HG02973 (cell line): ENCODE measurements around the gene NUCB2.
"Not testable (repeated sequence)": the region's sequence is repeated elsewhere in the genome, so short reads cannot be mapped to it uniquely, and the experiment has no call there.

Experiments
- ATAC-seq: cut with Tn5 transposase; IDR thresholded peaks from one replicate; pipeline ENCODE4 v1.9.1; 2021; ENCODE audit warnings: moderate library complexity; ENCODE audit not compliant: unreplicated experiment

NUCB2 gene

DNA sequence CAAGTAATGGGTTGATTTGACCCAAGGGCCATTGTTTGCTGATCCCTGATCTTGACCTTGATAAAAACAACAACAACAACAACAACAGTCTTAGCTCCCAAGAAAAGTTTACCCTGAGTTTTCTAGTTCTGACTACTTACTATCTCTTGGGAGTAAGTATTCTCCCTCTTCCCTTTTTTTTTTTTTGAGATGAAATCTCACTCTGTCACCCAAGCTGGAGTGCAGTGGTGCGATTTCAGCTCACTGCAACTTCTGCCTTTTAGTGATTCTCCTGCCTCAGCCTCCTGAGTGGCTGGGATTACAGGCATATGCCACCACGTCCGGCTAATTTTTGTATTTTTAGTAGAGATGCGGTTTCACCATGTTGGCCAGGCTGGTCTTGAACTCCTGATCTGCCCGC is 8.0 kb upstream of the NUCB2 start:
- ATAC-seq: not testable (repeated sequence)

DNA sequence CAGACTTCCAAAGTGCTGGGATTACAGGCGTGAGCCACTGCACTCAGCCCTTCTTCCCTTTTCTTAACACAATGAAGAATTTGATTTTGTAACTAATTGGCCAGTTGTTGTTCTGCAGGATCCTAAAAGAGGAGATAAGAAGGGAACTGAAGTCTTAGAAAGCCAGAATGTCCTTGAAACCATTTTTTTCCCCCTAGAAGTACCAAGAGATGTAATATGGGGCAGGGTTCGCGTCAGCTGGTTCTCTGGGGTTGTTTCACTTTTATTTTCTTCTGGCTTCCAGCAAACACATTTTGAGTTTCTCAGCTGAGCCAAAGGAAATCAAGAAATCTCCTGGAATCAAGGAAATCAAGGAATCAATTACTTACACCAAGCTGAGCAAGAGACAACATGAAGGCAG is 7.6 kb upstream of the NUCB2 start:
- ATAC-seq: no peak

- no peak for ATAC-seq
Measured at GRCh38 chr11:17272801-17273200, 3.7 kb upstream of the NUCB2 start.

GRCh38 chr11:17273211-17273610 is 3.3 kb upstream of the NUCB2 start:
- ATAC-seq: no peak

- ATAC-seq: no peak
Measured at GRCh38 chr11:17273668-17274282, 2.8 kb upstream of the NUCB2 start.

- ATAC-seq: no peak
Measured at GRCh38 chr11:17275400-17276235, 921 bp upstream of the NUCB2 start.

- peak; percentile 24 for ATAC-seq
Measured at GRCh38 chr11:17277024-17277584, 565 bp downstream of the NUCB2 start.

GRCh38 chr11:17280494-17281127 is 4.1 kb downstream of the NUCB2 start:
- ATAC-seq: no peak

DNA sequence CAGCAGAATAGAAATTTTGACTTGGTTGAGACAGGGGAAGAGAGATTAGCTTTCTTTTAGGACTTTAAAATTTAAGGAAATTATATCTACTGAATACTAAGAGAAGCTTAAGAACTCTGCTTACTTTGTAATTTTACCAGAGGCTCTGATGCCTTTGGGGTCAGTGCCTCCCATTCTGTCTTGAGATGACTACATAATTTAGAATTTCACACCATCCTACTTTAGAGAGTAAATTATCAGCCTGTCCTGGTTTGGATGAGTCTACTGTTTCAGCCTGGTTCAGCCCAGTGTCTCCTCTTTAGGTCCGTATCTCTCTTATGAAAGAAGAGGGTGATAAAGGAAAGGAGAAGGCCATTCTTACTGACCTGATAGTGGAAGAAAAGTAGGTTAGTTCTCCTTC is 9.8 kb downstream of the NUCB2 start:
- ATAC-seq: no peak

GRCh38 chr11:17287058-17287457 is 10.5 kb downstream of the NUCB2 start:
- ATAC-seq: no peak

GRCh38 chr11:17291710-17292109 is 15.2 kb downstream of the NUCB2 start:
- ATAC-seq: no peak

DNA sequence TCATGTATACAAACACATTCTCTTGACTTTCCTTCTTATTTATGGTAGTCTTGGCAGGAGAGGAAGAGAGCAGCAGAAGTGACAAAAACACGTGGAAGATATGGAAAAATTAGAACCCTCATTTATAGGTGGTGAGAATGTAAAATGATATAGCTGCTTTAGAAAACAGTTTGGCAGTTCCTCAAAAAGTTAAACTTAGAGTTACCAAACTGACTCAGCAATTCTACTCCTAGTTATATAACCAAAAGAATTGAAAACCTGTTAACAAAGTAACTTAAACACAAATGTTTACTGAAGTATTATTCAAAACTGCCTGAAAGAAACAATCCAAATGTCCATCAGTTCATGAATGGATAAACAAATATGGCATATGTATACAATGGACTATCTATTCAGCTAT is 16.8 kb downstream of the NUCB2 start:
- ATAC-seq: no peak

DNA sequence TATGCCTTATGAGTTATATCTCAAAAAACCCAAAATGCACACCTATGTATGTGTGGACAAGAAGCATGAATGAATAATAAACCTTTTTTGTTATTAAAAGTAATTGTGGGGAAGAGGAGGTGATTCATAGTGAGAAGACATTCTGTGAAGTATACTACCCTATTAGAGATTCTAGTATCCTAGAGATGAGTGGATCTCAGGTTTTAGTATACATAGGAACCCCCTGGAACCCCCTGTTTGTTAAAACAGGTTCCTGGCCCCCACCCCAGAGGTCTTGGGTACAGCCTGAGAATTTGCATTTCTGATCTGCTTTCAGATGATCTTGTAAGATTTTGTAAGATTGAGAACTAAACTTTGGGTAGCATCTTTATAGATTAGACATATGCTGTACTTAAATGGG is 17.5 kb downstream of the NUCB2 start:
- peak; percentile 54 for ATAC-seq

DNA sequence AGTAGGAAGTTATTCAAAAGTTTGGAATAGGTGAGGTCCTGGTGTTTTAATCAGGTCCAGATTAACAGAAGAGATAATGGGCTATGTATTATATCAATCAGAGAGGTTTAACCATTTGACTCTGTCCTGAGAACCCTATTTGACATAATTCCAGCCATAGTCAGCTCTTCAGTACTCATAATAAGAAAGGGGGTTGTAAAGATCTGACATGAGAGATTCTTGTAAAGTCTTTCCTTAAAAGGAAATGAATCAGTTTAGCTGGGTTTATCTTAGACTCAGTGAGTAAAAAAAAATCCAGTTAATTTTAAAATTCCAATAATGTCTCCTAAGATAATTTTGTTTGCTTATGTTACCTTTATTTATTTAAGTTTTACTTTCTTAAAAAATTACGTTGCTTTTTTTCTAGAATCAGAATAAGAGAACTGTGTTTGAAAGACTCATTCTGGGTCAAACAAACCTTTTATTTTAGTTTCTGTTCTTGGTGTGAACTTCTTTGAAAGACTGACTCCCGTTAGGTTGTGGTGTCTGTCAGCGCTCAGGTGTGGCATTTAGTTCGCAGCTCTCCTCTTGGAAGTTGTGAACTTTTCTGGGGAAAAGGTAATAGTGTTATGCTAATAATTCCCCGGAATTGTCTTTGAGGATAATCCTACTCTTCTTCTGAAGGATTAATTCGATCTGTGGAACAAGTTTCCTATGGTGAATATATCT is 20.5 kb downstream of the NUCB2 start:
- peak; percentile 44 for ATAC-seq

GRCh38 chr11:17298302-17298701 is 21.8 kb downstream of the NUCB2 start:
- peak; percentile 74 for ATAC-seq

DNA sequence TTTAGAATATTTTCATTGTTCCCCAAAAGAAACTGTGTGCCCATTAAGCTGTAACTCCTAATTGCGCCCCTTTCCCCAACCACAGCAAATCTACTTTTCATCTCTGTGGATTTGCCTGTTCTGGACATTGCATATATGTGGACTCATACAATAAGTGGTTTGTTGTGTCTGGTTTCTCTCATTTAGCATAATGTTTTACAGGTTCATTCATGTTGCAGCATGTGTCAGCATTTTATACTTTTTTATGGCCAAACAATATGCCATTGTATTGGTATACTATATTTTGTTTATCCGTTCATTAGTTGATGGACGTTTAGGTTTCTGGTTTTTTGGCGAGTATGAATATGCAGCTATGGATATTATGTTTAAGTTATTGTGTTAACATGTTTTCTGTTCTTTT is 23.8 kb downstream of the NUCB2 start:
- no peak for ATAC-seq

GRCh38 chr11:17313349-17314231 is 37.1 kb downstream of the NUCB2 start:
- ATAC-seq: no peak

- ATAC-seq: no peak
Measured at GRCh38 chr11:17314232-17314547, 37.7 kb downstream of the NUCB2 start.

DNA sequence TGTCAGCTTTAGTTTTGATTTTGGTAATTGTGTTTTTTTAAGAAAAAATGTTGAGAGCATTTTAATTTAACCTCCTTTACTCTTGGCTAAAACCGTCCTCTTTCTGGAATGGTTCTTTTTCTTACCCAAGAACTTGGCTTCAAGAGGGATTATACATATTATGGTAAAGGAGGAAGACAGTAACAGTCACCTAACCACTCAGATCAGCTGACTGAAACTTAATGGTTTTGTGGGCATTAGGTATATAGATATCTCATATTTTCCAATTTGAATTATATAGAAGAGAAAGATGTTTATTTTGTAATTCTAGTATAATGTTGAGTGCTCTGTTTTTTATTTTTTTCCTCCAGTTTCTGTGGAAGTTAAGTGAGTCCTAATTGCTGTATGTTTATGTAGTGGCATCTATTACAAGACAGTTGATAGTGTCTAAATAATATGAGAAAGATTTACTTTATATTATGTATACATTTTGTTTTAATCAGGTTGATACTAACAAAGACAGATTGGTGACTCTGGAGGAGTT is 38.4 kb downstream of the NUCB2 start:
- ATAC-seq: no peak

GRCh38 chr11:17328871-17329494 is 52.4 kb downstream of the NUCB2 start:
- no peak for ATAC-seq
